ENCODE measurements around the gene CGA.

Gene CGA

DNA sequence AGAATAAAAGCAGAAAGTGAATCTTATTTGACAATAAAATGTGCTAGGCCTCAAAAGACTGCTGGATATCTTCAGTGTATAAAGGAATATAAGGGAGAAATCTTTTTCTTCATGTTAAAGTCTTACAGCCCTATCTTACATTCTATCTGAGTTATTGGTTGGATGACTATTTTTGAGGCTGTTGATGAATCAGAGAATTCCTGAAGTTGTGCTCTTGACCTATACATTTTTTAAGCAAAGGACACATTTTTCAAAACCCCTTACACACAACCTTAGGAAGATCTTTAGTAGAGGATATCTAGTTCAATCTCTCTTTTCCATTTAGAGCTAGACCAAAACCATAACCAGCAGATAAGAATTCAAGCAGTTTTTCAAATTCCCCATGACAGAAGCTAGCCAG, 10.9 kb upstream of the CGA start:
- no peaks in the 10 kb centered on the region for H3K36me3 ChIP-seq (ENCODE audit: insufficient read depth, low read depth, low read length)
- H3K27ac ChIP-seq (ENCODE audit: low read length), result no peak overlapping the region
- H3K4me3 ChIP-seq (ENCODE audit: low read length), result no peak overlapping the region
- H3K9me3 ChIP-seq (ENCODE audit: insufficient read depth, low read depth, low read length), result no peaks in the 10 kb centered on the region
- H3K9ac ChIP-seq (ENCODE audit: low read depth, low read length), result no peak overlapping the region
- H3K27me3 ChIP-seq (ENCODE audit: insufficient read depth, low read length), result no peaks in the 10 kb centered on the region
- no peaks in the 10 kb centered on the region for H3K4me1 ChIP-seq (ENCODE audit: insufficient read depth, low read length)

DNA sequence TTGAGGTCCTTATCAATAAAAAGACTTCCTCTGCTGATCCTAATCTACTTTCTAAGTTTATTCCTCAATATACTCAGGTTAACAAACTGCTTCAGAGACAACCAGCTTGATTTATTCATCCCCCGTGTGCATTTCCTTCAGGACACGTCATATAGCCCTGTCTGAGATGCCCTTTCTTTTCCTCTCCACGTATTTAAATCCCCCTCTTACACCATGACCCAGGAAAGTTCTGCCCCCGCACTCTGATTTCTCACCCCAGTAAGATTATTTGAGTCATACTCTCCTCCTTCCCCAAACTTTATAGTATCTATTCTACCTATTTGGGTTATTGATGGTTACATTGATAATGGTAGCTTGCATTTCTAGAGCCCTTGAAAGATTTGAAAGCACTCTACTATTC, 9.8 kb upstream of the CGA start:
- H3K36me3 ChIP-seq (ENCODE audit: insufficient read depth, low read depth, low read length), result no peaks in the 10 kb centered on the region
- no peak overlapping the region for H3K4me3 ChIP-seq (ENCODE audit: low read length)
- no peak overlapping the region for H3K27ac ChIP-seq (ENCODE audit: low read length)
- H3K27me3 ChIP-seq (ENCODE audit: insufficient read depth, low read length), result no peaks in the 10 kb centered on the region
- no peaks in the 10 kb centered on the region for H3K9me3 ChIP-seq (ENCODE audit: insufficient read depth, low read depth, low read length)
- no peak overlapping the region for H3K9ac ChIP-seq (ENCODE audit: low read depth, low read length)
- H3K4me1 ChIP-seq (ENCODE audit: insufficient read depth, low read length), result no peaks in the 10 kb centered on the region

DNA sequence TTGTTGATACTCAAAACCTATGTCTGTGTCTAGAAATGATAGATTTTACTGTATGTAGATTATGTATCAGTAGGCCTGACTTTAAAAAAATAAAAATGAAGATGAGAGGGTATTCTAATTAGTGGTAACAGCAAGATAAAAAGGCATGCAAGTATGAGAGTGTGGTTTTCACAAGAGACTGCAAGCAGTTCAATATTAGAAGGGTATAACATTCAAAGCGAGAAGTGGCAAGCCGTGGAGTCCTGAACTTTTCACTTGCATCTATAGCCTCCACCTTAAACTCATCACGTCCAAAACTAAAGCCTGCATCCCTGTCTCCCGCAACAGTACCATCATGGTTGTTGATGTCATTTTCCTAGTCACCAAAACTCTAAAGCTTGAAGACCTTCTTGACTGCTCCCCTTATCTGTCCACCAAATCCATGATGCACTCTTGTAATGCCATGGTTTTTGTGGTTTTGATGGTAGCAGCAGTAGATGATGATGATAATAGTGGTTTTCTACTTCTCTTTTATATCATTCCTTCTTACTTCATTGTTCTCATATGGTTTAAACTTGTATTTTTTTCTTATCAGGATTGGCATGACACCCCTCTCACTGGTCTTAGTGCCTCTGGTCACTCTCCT, 9.2 kb upstream of the CGA start:
- Histone ChIP-seq H3K4me3 (ENCODE audit: low read length) (no peak overlapping the region), H3K4me1 (ENCODE audit: insufficient read depth, low read length) (no peaks in the 10 kb centered on the region), H3K27ac (ENCODE audit: low read length) (no peak overlapping the region), H3K36me3 (ENCODE audit: insufficient read depth, low read depth, low read length) (no peaks in the 10 kb centered on the region), H3K27me3 (ENCODE audit: insufficient read depth, low read length) (no peaks in the 10 kb centered on the region), H3K9ac (ENCODE audit: low read depth, low read length) (no peak overlapping the region), H3K9me3 (ENCODE audit: insufficient read depth, low read depth, low read length) (no peaks in the 10 kb centered on the region)

DNA sequence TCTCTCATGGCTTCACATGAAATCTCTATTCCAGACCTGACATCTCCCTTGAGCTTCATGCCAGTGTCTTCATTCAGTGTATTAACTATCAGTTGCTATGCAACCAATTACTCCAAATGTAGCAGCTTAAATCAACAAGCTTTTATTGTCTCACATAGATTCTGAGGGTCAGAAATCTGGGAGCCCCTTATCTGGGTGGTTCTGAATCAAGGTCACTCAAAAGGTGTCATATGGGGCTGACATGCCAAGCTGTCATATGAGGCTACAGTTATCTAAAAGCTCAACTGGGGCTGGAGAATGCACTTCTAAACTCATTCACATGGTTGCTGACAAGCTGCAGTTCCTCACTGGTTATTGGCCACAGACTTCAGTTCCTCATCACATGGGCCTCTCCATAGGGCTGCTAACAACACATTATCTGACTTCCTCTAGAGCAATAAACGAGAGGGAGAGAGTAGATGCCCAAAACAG, 7.3 kb upstream of the CGA start:
- Histone ChIP-seq H3K9ac (ENCODE audit: low read depth, low read length) (no peak overlapping the region), H3K36me3 (ENCODE audit: insufficient read depth, low read depth, low read length) (no peaks in the 10 kb centered on the region)

DNA sequence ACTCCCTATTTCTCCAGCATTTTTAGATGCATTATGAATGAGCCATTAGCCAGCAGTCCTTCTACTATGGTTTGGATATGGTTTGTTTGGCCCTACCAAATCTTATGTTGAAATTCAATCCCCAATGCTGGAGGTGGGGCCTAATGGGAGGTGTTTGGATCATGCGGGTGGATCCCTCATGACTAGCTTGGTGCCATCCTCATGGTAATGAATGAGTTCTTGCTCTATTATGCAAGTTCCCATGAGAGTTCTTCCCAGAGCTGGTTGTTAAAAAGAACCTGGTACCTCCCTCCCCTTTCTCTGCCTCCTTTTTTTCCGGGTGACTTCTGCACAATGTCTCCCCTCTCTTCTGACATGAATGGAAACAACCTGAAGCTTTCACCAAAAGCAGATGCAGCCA, 6.2 kb upstream of the CGA start:
- Histone ChIP-seq H3K9me3 (ENCODE audit: insufficient read depth, low read depth, low read length) (no peaks in the 10 kb centered on the region), H3K9ac (ENCODE audit: low read depth, low read length) (no peak overlapping the region), H3K4me3 (ENCODE audit: low read length) (no peak overlapping the region), H3K27me3 (ENCODE audit: insufficient read depth, low read length) (no peaks in the 10 kb centered on the region), H3K27ac (ENCODE audit: low read length) (no peak overlapping the region), H3K36me3 (ENCODE audit: insufficient read depth, low read depth, low read length) (no peaks in the 10 kb centered on the region), H3K4me1 (ENCODE audit: insufficient read depth, low read length) (no peaks in the 10 kb centered on the region)

More for the DNA sequence above, 7.3 kb upstream of the CGA start:
- no peak overlapping the region for H3K4me3 ChIP-seq (ENCODE audit: low read length)
- no peak overlapping the region for H3K27ac ChIP-seq (ENCODE audit: low read length)
- H3K27me3 ChIP-seq (ENCODE audit: insufficient read depth, low read length), result no peaks in the 10 kb centered on the region
- H3K9me3 ChIP-seq (ENCODE audit: insufficient read depth, low read depth, low read length), result no peaks in the 10 kb centered on the region
- H3K4me1 ChIP-seq (ENCODE audit: insufficient read depth, low read length), result no peaks in the 10 kb centered on the region

DNA sequence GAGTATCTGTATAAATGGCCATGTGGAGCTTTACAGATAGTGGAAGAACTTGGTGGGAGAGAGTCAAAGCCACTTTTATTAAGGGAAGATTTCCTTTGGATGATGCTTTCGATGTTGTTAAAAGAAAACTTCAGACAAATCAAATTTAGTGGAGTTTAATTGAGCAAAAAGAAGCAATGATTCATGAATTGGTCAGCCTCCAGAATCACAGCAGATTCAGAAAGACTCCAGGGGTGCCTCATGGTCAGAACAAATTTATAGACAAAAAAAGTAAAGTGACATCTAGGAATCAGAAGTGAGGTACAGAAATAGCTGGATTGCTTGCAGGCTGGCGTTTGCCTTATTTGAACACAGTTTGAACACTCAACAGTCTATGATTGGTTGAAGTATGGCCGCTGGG, 5.3 kb upstream of the CGA start:
- H3K27ac ChIP-seq (ENCODE audit: low read length), result no peak overlapping the region
- H3K36me3 ChIP-seq (ENCODE audit: insufficient read depth, low read depth, low read length), result no peaks in the 10 kb centered on the region
- H3K4me3 ChIP-seq (ENCODE audit: low read length), result no peak overlapping the region
- no peaks in the 10 kb centered on the region for H3K27me3 ChIP-seq (ENCODE audit: insufficient read depth, low read length)
- no peaks in the 10 kb centered on the region for H3K4me1 ChIP-seq (ENCODE audit: insufficient read depth, low read length)
- H3K9ac ChIP-seq (ENCODE audit: low read depth, low read length), result no peak overlapping the region
- no peaks in the 10 kb centered on the region for H3K9me3 ChIP-seq (ENCODE audit: insufficient read depth, low read depth, low read length)

DNA sequence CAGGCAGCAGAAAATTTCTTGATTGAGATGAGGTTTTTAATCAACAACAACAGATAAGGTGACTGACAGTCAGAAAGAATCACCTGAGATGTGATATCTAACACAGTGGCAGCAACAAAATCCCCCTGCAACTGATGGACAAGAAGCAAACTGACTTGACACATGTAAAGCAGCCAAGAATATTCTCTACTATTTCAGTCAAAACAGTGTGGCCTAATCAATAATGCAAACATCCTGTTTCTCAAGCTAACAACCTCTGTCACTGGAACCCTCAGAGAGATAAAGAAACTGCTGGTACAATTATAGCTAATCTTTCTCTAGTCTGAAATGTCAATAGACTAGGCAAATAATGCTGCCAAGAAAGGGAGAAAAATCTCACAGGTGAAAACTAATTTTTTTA, 4.6 kb upstream of the CGA start:
- no peaks in the 10 kb centered on the region for H3K36me3 ChIP-seq (ENCODE audit: insufficient read depth, low read depth, low read length)
- H3K9me3 ChIP-seq (ENCODE audit: insufficient read depth, low read depth, low read length), result no peaks in the 10 kb centered on the region
- H3K9ac ChIP-seq (ENCODE audit: low read depth, low read length), result no peak overlapping the region
- no peak overlapping the region for H3K4me3 ChIP-seq (ENCODE audit: low read length)
- H3K4me1 ChIP-seq (ENCODE audit: insufficient read depth, low read length), result no peaks in the 10 kb centered on the region
- H3K27me3 ChIP-seq (ENCODE audit: insufficient read depth, low read length), result no peaks in the 10 kb centered on the region
- H3K27ac ChIP-seq (ENCODE audit: low read length), result no peak overlapping the region

DNA sequence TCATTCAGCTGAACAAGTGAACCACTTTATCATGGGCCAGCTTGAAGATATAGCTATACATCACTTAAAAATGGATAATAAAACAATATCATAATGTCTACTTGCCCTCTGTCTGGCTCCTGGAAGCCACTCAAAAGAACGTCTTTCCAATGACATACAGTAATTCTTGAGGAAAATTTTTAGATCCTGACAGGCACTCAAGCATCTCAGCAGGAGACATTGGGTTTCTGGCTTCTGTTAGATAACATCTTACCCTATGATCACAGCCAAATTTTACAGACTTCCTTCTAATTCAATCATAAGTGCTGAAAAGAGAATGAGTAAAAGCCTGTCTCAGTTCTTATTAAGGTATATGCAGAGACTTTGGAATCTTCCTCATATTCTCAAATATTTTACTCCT, 330 bp downstream of the CGA start:
- Histone ChIP-seq H3K4me1 (ENCODE audit: insufficient read depth, low read length) (no peaks in the 10 kb centered on the region), H3K9ac (ENCODE audit: low read depth, low read length) (no peak overlapping the region), H3K9me3 (ENCODE audit: insufficient read depth, low read depth, low read length) (no peaks in the 10 kb centered on the region), H3K36me3 (ENCODE audit: insufficient read depth, low read depth, low read length) (no peaks in the 10 kb centered on the region), H3K27me3 (ENCODE audit: insufficient read depth, low read length) (no peaks in the 10 kb centered on the region), H3K4me3 (ENCODE audit: low read length) (no peak overlapping the region), H3K27ac (ENCODE audit: low read length) (no peak overlapping the region)

DNA sequence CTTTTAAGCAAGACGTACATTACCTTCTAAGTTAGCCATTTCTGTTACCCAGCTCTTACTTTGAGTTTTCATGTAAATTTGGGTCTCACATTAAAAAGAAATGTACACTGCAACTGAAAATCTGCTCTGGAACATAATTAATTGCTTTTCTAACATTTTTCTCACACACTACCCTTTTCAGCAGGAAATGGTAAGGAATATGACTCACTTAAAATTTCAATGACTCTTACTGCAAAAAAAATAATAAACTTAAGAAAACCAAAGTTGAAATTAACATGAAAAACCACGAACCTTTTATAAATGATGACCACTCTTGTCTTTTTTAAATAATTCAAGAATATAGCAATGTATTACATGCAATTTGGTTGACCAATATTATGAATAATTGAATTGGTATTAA, 1.3 kb downstream of the CGA start:
- H3K27ac ChIP-seq (ENCODE audit: low read length), result no peak overlapping the region
- H3K4me3 ChIP-seq (ENCODE audit: low read length), result no peak overlapping the region
- no peaks in the 10 kb centered on the region for H3K4me1 ChIP-seq (ENCODE audit: insufficient read depth, low read length)
- no peaks in the 10 kb centered on the region for H3K9me3 ChIP-seq (ENCODE audit: insufficient read depth, low read depth, low read length)
- no peak overlapping the region for H3K9ac ChIP-seq (ENCODE audit: low read depth, low read length)
- no peaks in the 10 kb centered on the region for H3K36me3 ChIP-seq (ENCODE audit: insufficient read depth, low read depth, low read length)
- no peaks in the 10 kb centered on the region for H3K27me3 ChIP-seq (ENCODE audit: insufficient read depth, low read length)

DNA sequence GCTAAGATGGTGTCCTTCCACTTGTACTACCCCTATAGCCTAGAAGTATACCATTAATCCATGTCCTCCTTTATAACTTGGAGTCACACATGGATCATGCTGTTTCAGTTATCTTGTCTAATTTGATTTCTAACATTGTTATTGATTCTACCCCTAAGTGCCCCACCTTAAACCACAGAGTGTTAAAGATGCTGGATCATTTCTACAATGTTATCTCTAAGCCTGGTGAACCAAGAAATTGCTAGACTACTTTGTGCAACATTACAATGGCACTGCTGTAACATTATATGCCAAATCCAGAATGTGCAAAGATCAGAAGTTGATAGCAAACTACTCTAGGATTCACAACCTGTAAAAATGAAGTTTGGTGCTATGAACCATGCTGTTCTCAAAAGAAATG, 1.7 kb downstream of the CGA start:
- Histone ChIP-seq H3K9me3 (ENCODE audit: insufficient read depth, low read depth, low read length) (no peaks in the 10 kb centered on the region), H3K4me3 (ENCODE audit: low read length) (no peak overlapping the region), H3K4me1 (ENCODE audit: insufficient read depth, low read length) (no peaks in the 10 kb centered on the region), H3K27ac (ENCODE audit: low read length) (no peak overlapping the region), H3K36me3 (ENCODE audit: insufficient read depth, low read depth, low read length) (no peaks in the 10 kb centered on the region), H3K27me3 (ENCODE audit: insufficient read depth, low read length) (no peaks in the 10 kb centered on the region), H3K9ac (ENCODE audit: low read depth, low read length) (no peak overlapping the region)

DNA sequence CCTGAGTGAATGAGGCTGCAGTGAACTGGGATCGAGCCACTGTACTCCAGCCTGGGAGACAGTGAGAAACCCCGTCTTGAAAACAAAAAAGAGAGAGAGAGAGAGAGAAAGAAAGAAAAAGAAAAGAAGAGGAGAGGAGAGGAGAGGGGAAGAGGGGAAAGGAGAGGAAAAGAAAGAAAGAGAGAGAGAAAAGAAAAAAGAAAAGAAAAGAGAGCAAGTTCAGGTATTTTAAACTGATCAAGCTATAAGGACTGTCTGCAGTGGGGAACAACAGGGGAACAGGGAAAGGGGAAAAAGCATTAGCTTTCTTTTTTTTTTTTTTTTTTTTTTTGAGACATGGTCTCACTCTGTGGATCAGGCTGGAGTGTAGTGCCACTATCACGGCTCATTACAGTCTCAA, 2.5 kb downstream of the CGA start:
- no peak overlapping the region for H3K9ac ChIP-seq (ENCODE audit: low read depth, low read length)
- H3K4me1 ChIP-seq (ENCODE audit: insufficient read depth, low read length), result no peaks in the 10 kb centered on the region
- H3K36me3 ChIP-seq (ENCODE audit: insufficient read depth, low read depth, low read length), result no peaks in the 10 kb centered on the region
- no peak overlapping the region for H3K27ac ChIP-seq (ENCODE audit: low read length)
- H3K9me3 ChIP-seq (ENCODE audit: insufficient read depth, low read depth, low read length), result no peaks in the 10 kb centered on the region
- no peak overlapping the region for H3K4me3 ChIP-seq (ENCODE audit: low read length)
- H3K27me3 ChIP-seq (ENCODE audit: insufficient read depth, low read length), result no peaks in the 10 kb centered on the region

DNA sequence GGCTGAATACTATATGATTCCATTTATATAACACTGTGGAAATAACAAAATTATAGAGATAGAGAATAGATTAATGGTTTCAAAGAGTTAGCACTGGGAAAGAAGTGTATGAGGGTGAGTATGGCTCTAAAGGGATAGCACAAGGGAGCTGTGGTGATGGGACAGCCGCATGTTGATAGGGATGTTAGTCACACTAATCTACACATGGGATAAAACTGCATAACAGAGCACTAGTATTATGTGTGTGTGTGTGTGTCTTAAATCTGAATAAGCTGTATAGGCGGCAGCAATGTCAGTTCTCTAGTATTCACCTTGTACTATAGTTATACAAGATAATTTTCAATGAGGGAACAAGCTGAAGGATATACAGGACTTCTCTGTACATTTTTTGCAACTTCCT, 5.8 kb downstream of the CGA start:
- Histone ChIP-seq H3K4me1 (ENCODE audit: insufficient read depth, low read length) (no peaks in the 10 kb centered on the region), H3K4me3 (ENCODE audit: low read length) (no peak overlapping the region), H3K9ac (ENCODE audit: low read depth, low read length) (no peak overlapping the region), H3K9me3 (ENCODE audit: insufficient read depth, low read depth, low read length) (no peaks in the 10 kb centered on the region), H3K27me3 (ENCODE audit: insufficient read depth, low read length) (no peaks in the 10 kb centered on the region), H3K36me3 (ENCODE audit: insufficient read depth, low read depth, low read length) (no peaks in the 10 kb centered on the region), H3K27ac (ENCODE audit: low read length) (no peak overlapping the region)
